ENCODE data around the gene GTF2H4. TPM values are rescaled to one million over a fixed set of nuclear protein-coding genes. Genes with fewer than 3 reads are reported as not detected.

GTF2H4 gene
- total RNA-seq, 1 donor from 2014 or later = 44.6 TPM

GRCh38 chr6:30913721-30914075 lies 5.7 kb downstream of the GTF2H4 start:
- intact Hi-C loops (cut with DNase I) = loop anchor here (10.0 kb wide), 1 partner anchor 161 kb away; no protein-coding TSS in a partner anchor
- ATAC-seq = no peak

DNA sequence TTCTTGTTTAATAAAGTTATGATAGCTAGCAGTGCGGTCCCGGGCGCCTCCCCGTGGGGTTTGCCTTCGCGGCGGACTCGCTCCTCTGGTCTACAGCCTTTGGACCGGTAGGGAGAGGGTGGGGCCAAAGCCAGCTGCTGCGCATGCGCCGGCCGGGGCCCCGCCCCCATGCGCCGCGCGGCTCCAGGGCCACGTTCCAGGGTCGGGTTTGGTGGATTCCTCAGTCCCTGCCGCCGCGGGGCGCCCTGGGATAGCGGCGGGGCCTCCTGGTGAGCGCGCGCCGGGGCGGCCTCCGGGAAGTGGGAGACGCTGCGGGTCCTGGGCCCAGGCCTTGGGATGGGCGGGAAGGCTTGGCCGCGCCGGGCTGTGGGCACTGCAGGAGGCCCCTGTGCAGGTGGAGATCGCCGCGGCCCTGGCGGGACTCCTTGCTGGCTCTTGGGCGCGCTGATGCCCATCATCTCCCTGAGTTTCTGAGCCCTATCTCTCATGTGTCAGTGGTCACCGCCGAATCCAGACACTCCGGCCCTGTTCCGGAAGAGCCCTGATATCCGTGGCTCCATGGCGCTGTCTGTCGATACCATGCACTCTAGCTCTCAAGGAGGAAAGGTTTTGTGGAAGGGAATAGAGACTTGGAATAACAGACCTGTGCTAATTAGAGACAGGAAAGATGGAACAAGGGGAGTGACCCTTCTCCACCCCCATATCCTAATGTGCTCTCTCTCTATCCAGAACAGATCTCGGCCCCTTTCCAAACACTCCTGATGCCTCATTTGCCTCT lies 6.3 kb downstream of the GTF2H4 start, which contains the start of gene VARS2:
VARS2 (plus strand) TSS at position 163 of the 778 bp plus-strand sequence; CDS start at position 762, 599 bp downstream.
- Histone ChIP-seq H3K36me3 (peaks cover 42% of the 10 kb centered on the region), H3K27me3 (no peaks in the 10 kb centered on the region), H3K9me3 (no peaks in the 10 kb centered on the region), H3K4me3 (peak within 1 kb of the TSS; percentile 65), H3K4me1 (peaks cover 17% of the 10 kb centered on the region), H3K27ac (peak within 1 kb of the TSS; percentile 90)
- DNase-seq = peak; percentile 95
- TF ChIP-seq CTCF (IDR thresholded peaks at IDR 0.05) = peak; percentile 43
- intact Hi-C loops (cut with DNase I) = loop anchor here (10.0 kb wide), 1 partner anchor 161 kb away; no protein-coding TSS in a partner anchor
- ATAC-seq = peak; percentile 96

More at GRCh38 chr6:30913721-30914075, 5.7 kb downstream of the GTF2H4 start:
- no peak for DNase-seq
- H3K36me3 ChIP-seq = peaks cover 38% of the 10 kb centered on the region
- no peaks in the 10 kb centered on the region for H3K27me3 ChIP-seq
- peak overlapping the region; percentile 65 for H3K4me3 ChIP-seq
- TF ChIP-seq CTCF (IDR thresholded peaks at IDR 0.05) = no peak
- H3K27ac ChIP-seq = peak overlapping the region; percentile 90
- H3K9me3 ChIP-seq = no peaks in the 10 kb centered on the region
- H3K4me1 ChIP-seq = peaks cover 23% of the 10 kb centered on the region

- H3K4me3 ChIP-seq = peak overlapping the region; percentile 65
- DNase-seq = no peak
- intact Hi-C loops (cut with DNase I) = loop anchor here (10.0 kb wide), 1 partner anchor 160 kb away; no protein-coding TSS in a partner anchor
- H3K27me3 ChIP-seq = no peaks in the 10 kb centered on the region
- H3K36me3 ChIP-seq = peaks cover 46% of the 10 kb centered on the region
- ATAC-seq = no peak
- no peak for TF ChIP-seq CTCF (IDR thresholded peaks at IDR 0.05)
- peak overlapping the region; percentile 90 for H3K27ac ChIP-seq
- peaks cover 17% of the 10 kb centered on the region for H3K4me1 ChIP-seq
- H3K9me3 ChIP-seq = no peaks in the 10 kb centered on the region
Observed at GRCh38 chr6:30914854-30915590, 7.0 kb downstream of the GTF2H4 start.

DNA sequence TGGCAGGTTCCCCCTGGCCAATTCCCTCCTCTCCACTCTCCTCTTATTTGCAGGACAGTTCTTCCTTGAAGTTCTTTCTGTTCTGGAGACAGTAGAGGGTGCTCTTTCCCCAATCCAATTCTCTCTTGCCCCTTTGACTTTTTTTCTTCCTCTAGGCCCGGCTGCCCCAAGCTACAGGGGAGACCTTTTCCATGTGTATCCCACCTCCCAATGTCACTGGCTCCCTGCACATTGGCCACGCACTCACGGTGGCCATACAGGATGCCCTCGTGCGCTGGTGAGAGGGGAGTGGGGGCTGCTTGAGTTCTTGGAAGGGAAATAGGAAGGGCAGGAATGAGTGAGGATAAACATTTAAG lies 7.6 kb downstream of the GTF2H4 start:
- peak; percentile 50 for ATAC-seq
- TF ChIP-seq CTCF (IDR thresholded peaks at IDR 0.05) = peak; percentile 63
- Histone ChIP-seq H3K27me3 (no peaks in the 10 kb centered on the region), H3K9me3 (no peaks in the 10 kb centered on the region), H3K36me3 (peaks cover 46% of the 10 kb centered on the region), H3K27ac (peak overlapping the region; percentile 47), H3K4me1 (peaks cover 17% of the 10 kb centered on the region), H3K4me3 (no peak overlapping the region)
- peak; percentile 67 for DNase-seq
- intact Hi-C loops (cut with DNase I) = loop anchor here (10.0 kb wide), 1 partner anchor 159 kb away; no protein-coding TSS in a partner anchor

DNA sequence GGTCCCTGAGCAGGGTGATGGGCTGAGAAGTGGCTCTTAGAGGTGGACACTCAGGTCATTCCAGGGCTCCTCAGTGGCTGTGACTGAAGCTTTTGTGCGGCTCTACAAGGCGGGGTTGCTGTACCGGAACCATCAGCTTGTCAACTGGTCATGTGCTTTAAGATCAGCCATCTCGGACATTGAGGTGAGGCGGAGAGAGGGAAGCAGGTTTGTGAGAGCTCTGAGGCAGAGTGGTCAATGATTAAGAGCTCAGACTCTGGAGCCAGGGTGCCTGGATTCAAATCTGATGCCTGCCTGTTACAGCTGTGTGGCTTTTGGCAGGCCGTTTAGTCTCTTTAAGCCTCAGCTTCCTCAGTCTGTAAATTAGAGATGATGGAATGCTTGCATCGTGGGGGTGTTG lies 9.0 kb downstream of the GTF2H4 start:
- Histone ChIP-seq H3K4me3 (no peak overlapping the region), H3K4me1 (peaks cover 17% of the 10 kb centered on the region), H3K36me3 (peaks cover 53% of the 10 kb centered on the region), H3K9me3 (no peaks in the 10 kb centered on the region), H3K27me3 (no peaks in the 10 kb centered on the region), H3K27ac (no peak overlapping the region)
- intact Hi-C loops (cut with DNase I) = loop anchor here (10.0 kb wide), 1 partner anchor 158 kb away; no protein-coding TSS in a partner anchor
- no peak for ATAC-seq
- TF ChIP-seq CTCF (IDR thresholded peaks at IDR 0.05) = no peak
- DNase-seq = no peak

Data from upper lobe of right lung (tissue), 1 donor.